Esophagus squamous epithelium (tissue), 5 donors: ENCODE results near the gene SREBF1. TPM values are rescaled to one million over a fixed set of nuclear protein-coding genes. Genes with fewer than 3 reads are reported as not detected.

ENCODE experiments used
- DNase-seq: peaks from one replicate; lab custom pipeline; 2025; lab: John Stamatoyannopoulos, UW
- H3K27ac ChIP-seq, 4 donors: fragments of 200-600 bp; sonication (generic); one replicate each; pipeline ENCODE4 v1.5.1; 2016 to 2019; ENCODE audit warnings: mild to moderate bottlenecking in 1 of 4
- H3K27me3 ChIP-seq, 4 donors: fragments of 200-600 bp; sonication (generic); 1 replicate in 3 of 4; 2 replicates in 1 of 4; pipeline versions ENCODE4 v1.5.1 to v1.6.0; 2017 to 2021; ENCODE audit warnings: antibody characterized with exemption in 1 of 4
- H3K36me3 ChIP-seq, 3 donors: fragments of 200-600 bp; sonication (generic); one replicate each; pipeline ENCODE4 v1.5.1; 2016 to 2019
- H3K4me1 ChIP-seq, 3 donors: fragments of 200-600 bp; sonication (generic); one replicate each; pipeline ENCODE4 v1.5.1; 2017 to 2019
- H3K4me3 ChIP-seq, 4 donors: fragments of 200-600 bp; sonication (generic); 1 replicate in 3 of 4; 2 replicates in 1 of 4; pipeline ENCODE4 v1.5.1; 2016 to 2019; ENCODE audit warnings: mild to moderate bottlenecking in 2 of 4, moderate library complexity in 1 of 4
- H3K9me3 ChIP-seq, 3 donors: fragments of 200-600 bp; sonication (generic); one replicate each; pipeline ENCODE4 v1.5.1; 2016 to 2019
- POLR2A ChIP-seq, 4 donors: fragments of 450-650 bp; IDR thresholded peaks; one replicate each; pipeline ENCODE4 v1.6.1; 2017; ENCODE audit warnings: antibody characterized with exemption in 4 of 4, mild to moderate bottlenecking in 4 of 4, moderate library complexity in 3 of 4
- WGBS, 2 donors: methylation state at CpG; one replicate each; pipeline ENCODE4 v1.1.5; 2018; 5-methylcytosine and 5-hydroxymethylcytosine counted together
- intact Hi-C: fragments of 100-400 bp; cut with DNase I; formaldehyde crosslinking; loops from one replicate; pipeline ENCODE4 v1.15.0; 2022
- total RNA-seq, 4 donors: library from RNA; depleted of rRNA; stranded (reverse); fragments of >200 nt; gene quantifications; one replicate each; pipeline ENCODE4 v1.1.0, GENCODE V29; 2016
- TF ChIP-seq, protein P1 (sequence below), 6 experiments: fragments of 450-650 bp in 4 of 6; fragments of 200-600 bp in 2 of 6; sonication (generic) in 2 of 6; IDR thresholded peaks; one replicate each; pipeline ENCODE4 v1.5.1; 2016 to 2019; ENCODE audit warnings: antibody characterized with exemption in 6 of 6, mild to moderate bottlenecking in 4 of 6, moderate library complexity in 4 of 6
- donor health status: DM: yes; HTN: yes; CAD: no.

SREBF1 gene
- total RNA-seq, 4 donors from 2014 or later = 55.0 to 137 (median 108) TPM

DNA sequence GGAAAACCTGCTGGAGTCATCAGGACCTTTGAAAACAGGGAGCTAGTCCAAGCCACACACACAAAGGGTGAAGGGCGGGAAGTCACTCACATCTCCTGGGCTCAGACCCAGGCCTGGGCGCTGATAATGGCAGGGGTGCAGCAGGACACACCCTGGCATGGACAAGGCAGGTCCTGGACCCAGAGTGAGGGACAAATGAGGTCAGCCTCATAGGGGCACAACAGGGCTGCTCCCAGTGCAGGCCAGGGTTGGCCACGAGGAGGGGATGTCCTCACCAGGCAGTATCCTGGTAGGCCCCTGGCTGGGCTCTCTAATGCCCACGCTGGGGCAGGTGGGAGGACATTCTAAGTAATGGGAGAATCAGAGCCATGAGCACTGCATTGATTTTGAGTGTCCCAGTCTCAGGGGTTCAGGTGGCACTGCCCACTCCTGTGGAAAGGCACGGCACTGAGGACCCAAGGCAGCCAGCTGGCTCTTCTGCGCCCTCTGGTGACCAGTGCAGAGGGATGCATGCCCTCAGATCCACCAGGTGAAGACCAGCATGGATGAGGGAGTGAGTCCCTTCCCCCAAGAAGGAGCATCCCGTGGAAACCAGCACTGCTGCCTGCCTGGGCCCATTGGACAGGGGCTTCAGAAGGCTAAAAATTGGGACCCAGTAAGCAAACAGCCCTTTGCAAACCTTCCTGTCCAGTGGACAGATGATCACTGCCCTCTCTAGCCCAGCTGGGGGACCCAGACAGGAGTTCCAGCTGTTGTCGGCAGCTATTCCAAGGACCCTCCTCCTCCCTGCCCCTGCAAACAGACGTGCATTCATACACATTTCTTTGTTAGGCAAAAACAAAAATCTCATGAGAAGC lies 23.4 kb upstream of the SREBF1 start:
- DNase-seq = no peak
- WGBS, 2 donors = 53 to 100% methylated on average over 1 to 5 of the region's 9 CpGs
- peaks cover 5 to 28% (median 13%) of the 10 kb centered on the region in 3 donors for H3K4me1 ChIP-seq
- TF ChIP-seq, protein P1, sequence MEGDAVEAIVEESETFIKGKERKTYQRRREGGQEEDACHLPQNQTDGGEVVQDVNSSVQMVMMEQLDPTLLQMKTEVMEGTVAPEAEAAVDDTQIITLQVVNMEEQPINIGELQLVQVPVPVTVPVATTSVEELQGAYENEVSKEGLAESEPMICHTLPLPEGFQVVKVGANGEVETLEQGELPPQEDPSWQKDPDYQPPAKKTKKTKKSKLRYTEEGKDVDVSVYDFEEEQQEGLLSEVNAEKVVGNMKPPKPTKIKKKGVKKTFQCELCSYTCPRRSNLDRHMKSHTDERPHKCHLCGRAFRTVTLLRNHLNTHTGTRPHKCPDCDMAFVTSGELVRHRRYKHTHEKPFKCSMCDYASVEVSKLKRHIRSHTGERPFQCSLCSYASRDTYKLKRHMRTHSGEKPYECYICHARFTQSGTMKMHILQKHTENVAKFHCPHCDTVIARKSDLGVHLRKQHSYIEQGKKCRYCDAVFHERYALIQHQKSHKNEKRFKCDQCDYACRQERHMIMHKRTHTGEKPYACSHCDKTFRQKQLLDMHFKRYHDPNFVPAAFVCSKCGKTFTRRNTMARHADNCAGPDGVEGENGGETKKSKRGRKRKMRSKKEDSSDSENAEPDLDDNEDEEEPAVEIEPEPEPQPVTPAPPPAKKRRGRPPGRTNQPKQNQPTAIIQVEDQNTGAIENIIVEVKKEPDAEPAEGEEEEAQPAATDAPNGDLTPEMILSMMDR (IDR thresholded peaks at IDR 0.05) = peak; percentile 92 to 96 (median 94)
- TF ChIP-seq POLR2A (IDR thresholded peaks at IDR 0.05) = no peak
- no peaks in the 10 kb centered on the region for H3K27me3 ChIP-seq
- H3K27ac ChIP-seq = no peak overlapping the region
- intact Hi-C loops = loop anchor here (2.0 to 10.0 kb wide), 2 partner anchors 51 to 185 kb away; no protein-coding TSS in a partner anchor
- no peak overlapping the region for H3K4me3 ChIP-seq
- H3K9me3 ChIP-seq = no peaks in the 10 kb centered on the region
- H3K36me3 ChIP-seq = peaks cover 0 to 90% (median 0%) of the 10 kb centered on the region in 3 donors

DNA sequence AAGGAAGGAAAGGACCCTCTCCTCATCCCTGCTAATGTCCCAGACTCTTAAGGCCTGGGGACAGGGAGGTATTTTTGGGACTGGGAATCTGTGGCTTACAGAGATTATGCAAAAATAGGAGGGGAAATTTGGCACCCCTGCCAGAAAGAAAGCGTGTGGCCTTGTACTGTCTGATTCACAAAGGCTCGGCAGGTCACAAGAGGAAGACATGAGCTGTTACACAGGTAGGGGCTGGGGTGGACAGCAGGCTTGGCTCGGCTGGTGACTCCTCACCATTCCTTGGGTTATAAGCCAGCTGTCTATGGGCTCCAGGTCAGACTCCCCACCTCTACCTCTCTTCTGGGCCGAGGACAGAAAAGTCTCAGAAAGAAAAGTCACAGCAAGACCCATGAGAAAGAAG lies 20.7 kb upstream of the SREBF1 start:
- Histone ChIP-seq H3K27ac (no peak overlapping the region), H3K9me3 (no peaks in the 10 kb centered on the region), H3K4me1 (peaks cover 15 to 52% (median 18%) of the 10 kb centered on the region in 3 donors), H3K27me3 (no peaks in the 10 kb centered on the region), H3K36me3 (peaks cover 0 to 75% (median 0%) of the 10 kb centered on the region in 3 donors), H3K4me3 (no peak overlapping the region)
- TF ChIP-seq POLR2A (IDR thresholded peaks at IDR 0.05) = no peak
- TF ChIP-seq, protein P1 (IDR thresholded peaks at IDR 0.05) = no peak
- WGBS, 2 donors = 85 to 87% methylated on average over 3 to 4 of the region's 4 CpGs
- no peak for DNase-seq
- intact Hi-C loops = no loop called here

DNA sequence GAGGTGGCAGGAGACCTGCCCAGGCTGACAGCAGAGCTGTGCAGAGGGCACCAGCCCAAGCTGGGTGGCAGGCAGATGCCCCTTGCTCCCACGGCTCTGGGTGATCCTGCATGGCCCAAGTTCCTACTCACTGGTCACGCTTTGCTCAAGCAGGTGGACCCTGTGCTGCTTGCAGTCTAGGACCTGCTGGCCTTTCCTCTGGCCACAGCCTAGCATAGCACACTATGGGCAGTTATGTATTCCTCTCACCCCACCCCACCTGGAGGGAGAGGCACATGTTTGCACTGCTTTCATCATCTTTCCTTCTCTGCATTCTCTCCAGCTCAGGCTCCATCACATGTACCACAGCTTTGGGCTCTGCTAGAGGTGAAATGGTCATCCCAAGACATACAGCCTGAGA lies 19.6 kb upstream of the SREBF1 start:
- Histone ChIP-seq H3K27me3 (no peaks in the 10 kb centered on the region), H3K4me1 (peaks cover 15 to 52% (median 18%) of the 10 kb centered on the region in 3 donors), H3K9me3 (no peaks in the 10 kb centered on the region), H3K27ac (no peak overlapping the region), H3K36me3 (peaks cover 0 to 75% (median 0%) of the 10 kb centered on the region in 3 donors), H3K4me3 (no peak overlapping the region)
- intact Hi-C loops = no loop called here
- 93% methylated on average over 2 of the region's 2 CpGs; no CpG with 5 or more reads in 1 of the 2 donors for WGBS, 2 donors
- no peak for DNase-seq
- TF ChIP-seq, protein P1 (IDR thresholded peaks at IDR 0.05) = no peak

DNA sequence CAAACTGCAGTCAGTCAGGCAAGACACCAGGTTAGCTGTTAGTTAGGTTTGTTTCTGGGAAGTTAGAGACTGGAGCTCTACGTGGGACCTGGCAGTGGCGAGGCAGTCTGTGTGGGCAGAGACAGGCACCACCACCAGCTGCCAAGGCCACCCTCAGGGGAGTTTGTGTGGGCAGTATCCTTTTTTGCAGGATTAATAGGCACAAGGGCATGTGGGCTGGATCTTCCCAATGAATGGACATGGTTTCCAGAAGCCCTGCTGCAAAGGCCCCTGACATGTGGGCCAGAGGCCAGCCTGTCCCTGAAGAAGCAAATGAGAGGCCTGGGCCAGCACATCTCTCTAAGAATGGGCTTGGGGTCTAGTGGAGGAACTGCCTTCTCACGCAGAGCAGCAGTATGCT lies 19.2 kb upstream of the SREBF1 start:
- peaks cover 0 to 75% (median 4%) of the 10 kb centered on the region in 3 donors for H3K36me3 ChIP-seq
- H3K4me1 ChIP-seq = peaks cover 15 to 53% (median 18%) of the 10 kb centered on the region in 3 donors
- H3K9me3 ChIP-seq = no peaks in the 10 kb centered on the region
- H3K4me3 ChIP-seq = no peak overlapping the region
- no peak for DNase-seq
- TF ChIP-seq, protein P1 (IDR thresholded peaks at IDR 0.05) = no peak
- TF ChIP-seq POLR2A (IDR thresholded peaks at IDR 0.05) = no peak
- intact Hi-C loops = no loop called here
- no peaks in the 10 kb centered on the region for H3K27me3 ChIP-seq
- peak overlapping the region in 2 of 4 donors; percentile 57 to 58 for H3K27ac ChIP-seq
- 44 to 45% methylated on average over 2 to 3 of the region's 3 CpGs for WGBS, 2 donors

DNA sequence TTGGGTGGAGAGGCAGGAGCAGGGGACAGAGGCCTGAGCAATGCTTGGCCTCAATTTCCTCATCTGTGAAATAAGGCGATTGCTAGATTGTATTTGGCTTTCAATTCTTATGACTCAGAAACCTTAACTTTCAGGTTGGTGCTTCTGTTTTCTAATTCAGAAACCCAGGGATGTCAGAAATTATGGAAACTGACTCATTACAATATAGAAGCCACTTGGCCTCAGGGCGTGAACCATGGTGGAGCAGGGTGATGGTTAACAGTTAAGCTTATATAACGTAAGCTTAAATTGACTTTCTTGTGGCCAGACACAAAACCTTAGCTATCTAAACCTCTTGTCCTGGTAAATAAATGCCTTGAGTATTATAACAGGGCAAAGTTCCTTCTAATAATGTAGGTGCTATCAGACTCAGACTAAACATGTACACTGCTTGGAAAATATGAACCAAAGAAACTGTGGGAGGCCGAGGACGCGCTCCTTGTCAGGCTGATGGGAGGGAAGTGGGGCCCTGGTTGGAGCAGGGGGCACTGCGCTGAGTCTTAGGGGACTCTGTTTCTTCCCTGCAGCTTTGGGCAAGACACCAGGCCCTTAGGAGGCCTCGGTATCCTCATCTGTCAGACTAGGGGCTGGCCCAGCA lies 17.1 kb upstream of the SREBF1 start:
- intact Hi-C loops = no loop called here
- WGBS, 2 donors = 68 to 71% methylated on average over 8 of the region's 8 CpGs
- H3K27ac ChIP-seq = peak overlapping the region in 2 of 4 donors; percentile 57 to 58

More for the DNA sequence above, 17.1 kb upstream of the SREBF1 start:
- TF ChIP-seq, protein P1 (IDR thresholded peaks at IDR 0.05) = no peak
- TF ChIP-seq POLR2A (IDR thresholded peaks at IDR 0.05) = no peak
- no peak overlapping the region for H3K4me3 ChIP-seq
- H3K27me3 ChIP-seq = no peaks in the 10 kb centered on the region
- H3K4me1 ChIP-seq = peaks cover 22 to 61% (median 30%) of the 10 kb centered on the region in 3 donors
- no peak for DNase-seq
- peaks cover 0 to 72% (median 4%) of the 10 kb centered on the region in 3 donors for H3K36me3 ChIP-seq
- H3K9me3 ChIP-seq = no peaks in the 10 kb centered on the region
